Fibroblast of villous mesenchyme (primary cell): ENCODE measurements around the gene NDP. TPM values are rescaled to one million over a fixed set of nuclear protein-coding genes. Genes with fewer than 3 reads are reported as not detected.

ENCODE experiments used
- DNase-seq: peaks from one replicate; pipeline ENCODE4 v3.0.0-alpha.2; 2010; ENCODE audit warnings: low read depth
- H3K4me3 ChIP-seq: 2 replicates; pipeline ENCODE4 v1.5.1; 2011; ENCODE audit warnings: low read depth, mild to moderate bottlenecking, low read length
- total RNA-seq: library from RNA; depleted of rRNA; stranded (reverse); fragments of >200 nt; gene quantifications from 2 replicates; pipeline ENCODE4 v1.2.3, GENCODE V29; 2012
- TF ChIP-seq, protein P1 (sequence below): IDR thresholded peaks from 2 replicates; pipeline ENCODE4 v1.5.1; 2012; ENCODE audit warnings: low read depth, mild to moderate bottlenecking, low read length; ENCODE audit not compliant: insufficient read depth

The NDP gene
- total RNA-seq, 1 donor, result under 0.01 TPM

DNA sequence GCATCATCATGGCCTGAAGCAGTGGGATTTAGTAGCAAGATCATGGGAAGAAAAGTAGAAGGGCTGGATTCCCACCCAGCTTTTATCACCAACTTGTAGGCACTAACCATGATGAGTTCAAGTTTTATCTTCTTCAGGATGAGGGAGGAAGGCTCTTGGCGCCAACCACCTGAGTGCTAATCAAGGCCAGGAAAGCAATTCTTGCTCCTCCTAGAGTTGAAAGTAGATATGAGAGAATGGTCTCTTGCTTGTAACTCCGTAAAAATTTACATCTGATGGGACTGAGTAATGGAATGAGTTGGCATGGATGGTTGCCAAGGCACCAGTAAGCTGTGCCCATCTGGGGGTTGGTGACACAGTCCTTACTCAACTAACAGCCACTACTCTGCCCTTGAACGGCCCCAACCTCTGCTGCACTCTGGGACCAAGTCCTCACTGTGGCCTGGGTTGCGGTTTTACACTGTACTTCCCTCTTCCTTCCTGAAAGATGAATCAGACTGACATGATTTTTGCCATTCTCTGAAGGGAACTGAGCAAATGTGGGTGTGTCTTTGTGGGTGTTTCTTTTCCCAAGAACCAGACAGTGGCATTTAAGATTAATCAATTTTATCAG lies 39.4 kb upstream of the NDP start:
- no peak overlapping the region for H3K4me3 ChIP-seq
- DNase-seq, result peak; percentile 10
- TF ChIP-seq, protein P1, sequence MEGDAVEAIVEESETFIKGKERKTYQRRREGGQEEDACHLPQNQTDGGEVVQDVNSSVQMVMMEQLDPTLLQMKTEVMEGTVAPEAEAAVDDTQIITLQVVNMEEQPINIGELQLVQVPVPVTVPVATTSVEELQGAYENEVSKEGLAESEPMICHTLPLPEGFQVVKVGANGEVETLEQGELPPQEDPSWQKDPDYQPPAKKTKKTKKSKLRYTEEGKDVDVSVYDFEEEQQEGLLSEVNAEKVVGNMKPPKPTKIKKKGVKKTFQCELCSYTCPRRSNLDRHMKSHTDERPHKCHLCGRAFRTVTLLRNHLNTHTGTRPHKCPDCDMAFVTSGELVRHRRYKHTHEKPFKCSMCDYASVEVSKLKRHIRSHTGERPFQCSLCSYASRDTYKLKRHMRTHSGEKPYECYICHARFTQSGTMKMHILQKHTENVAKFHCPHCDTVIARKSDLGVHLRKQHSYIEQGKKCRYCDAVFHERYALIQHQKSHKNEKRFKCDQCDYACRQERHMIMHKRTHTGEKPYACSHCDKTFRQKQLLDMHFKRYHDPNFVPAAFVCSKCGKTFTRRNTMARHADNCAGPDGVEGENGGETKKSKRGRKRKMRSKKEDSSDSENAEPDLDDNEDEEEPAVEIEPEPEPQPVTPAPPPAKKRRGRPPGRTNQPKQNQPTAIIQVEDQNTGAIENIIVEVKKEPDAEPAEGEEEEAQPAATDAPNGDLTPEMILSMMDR, result no peak

DNA sequence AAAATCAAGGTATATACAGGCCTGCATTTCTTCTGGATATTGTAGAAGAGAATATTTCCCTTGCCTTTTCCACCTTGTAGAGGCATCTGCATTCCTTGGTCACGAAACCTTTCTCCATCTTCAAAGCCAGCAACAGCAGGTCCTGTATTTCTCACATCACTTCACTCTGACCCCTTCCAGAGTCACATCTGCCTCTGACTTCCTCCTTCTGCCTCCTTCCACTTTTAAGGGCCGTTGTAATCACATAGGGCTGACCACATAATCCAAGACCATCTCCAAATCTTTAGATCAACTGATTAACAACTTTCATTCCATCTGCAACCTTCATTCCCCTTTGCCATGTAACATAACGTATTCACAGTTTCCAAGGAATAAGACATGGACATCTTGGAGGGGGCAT lies 38.3 kb upstream of the NDP start:
- no peak overlapping the region for H3K4me3 ChIP-seq
- DNase-seq, result no peak
- TF ChIP-seq, protein P1, result no peak

DNA sequence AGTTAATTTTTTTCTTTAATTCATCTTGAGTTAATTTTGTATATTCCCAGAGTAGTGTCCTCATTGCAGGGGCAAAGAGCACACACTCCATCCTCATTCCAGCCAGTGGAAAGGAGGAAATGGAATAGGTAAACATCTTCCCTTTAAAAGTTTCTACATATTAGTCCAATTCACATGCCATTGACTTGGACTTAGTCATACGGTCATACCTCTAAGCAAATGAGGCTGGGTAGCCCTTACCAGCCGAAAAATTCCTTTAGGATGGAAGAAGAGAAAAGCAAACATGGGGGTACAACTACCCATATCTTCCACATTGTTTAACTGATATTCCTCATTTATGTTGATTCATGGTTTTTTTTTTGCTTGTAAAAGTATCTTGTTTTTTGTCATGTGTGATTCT lies 37.4 kb upstream of the NDP start:
- TF ChIP-seq, protein P1, result no peak
- DNase-seq, result no peak

DNA sequence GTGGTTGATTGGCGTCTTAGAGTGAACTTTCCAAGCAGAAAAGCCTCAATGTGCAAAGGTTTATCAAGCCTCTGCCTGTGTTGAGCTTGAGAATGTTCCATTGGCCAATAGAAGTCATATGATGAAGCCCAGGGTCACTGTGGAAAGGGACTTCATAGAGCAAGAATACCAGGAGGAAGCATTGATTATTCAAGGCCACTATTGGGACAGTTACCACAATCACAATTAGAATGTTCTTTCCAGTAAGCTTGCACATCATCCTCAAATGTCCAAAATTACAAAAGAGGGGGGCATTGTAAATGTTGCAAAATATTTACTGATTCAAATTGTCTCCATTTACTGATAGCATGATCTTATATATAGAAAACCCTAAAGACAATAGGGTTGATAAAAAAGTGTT lies 32.9 kb upstream of the NDP start:
- H3K4me3 ChIP-seq, result no peak overlapping the region
- TF ChIP-seq, protein P1, result no peak

More for the DNA sequence above, 37.4 kb upstream of the NDP start:
- H3K4me3 ChIP-seq, result no peak overlapping the region

DNA sequence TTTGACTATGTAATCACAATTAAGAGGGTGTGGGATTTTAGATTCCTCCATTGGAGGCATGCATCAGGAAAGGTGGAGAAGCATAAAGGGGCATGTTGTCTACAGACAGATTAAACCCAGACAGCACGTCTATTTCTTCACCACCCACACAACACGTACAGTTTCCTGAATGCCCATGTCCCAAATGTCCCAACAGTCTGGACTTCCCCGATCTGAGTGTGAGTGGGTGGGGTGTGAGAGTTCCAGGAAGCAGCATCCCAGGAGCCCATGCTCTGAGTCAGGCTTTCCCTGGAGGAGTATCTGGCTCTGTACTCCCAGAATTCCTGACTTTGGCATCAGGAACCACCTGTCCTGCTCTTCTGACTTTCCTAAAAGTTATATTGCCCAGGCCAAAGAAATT lies 30.8 kb upstream of the NDP start:
- TF ChIP-seq, protein P1, result no peak
- DNase-seq, result no peak
- H3K4me3 ChIP-seq, result no peak overlapping the region

More for the DNA sequence above, 32.9 kb upstream of the NDP start:
- no peak for DNase-seq

DNA sequence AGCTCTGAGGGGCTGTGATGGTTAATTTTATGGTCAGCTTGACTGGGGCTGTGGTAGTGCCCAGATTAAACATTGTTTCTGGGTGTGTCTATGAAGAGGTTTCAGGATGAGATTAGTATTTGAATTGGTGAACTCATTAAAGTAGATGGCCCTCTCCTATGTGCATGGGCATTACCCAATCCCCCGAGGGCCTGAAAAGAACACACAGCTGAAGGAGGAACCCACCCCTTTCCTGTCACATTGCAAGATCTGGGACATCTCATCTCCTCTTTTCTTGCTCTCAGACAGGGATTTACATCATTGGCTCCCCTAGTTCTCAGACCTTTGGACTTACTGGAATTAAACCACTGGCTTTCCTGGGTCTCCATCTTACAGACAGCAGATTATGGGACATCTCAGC lies 29.4 kb upstream of the NDP start:
- DNase-seq, result no peak
- TF ChIP-seq, protein P1, result no peak

DNA sequence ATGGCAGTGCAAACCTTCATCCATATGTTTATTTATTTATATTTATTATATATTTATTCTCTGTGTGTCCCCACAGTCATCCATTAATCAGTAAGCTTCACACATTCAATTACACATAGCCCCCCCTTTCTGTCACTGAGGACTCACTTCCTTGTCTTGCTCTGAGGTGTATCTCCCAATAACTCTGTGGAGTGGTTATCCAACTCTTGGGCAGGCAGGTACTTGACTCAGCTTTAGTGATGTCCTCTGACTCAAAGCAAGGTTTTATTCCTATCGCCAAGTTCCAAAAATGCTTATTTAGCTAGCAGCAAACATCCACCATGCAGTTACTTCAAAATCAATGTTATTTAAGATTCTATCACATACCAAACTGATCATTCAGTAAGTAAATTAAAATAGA lies 25.2 kb upstream of the NDP start:
- no peak overlapping the region for H3K4me3 ChIP-seq
- TF ChIP-seq, protein P1, result no peak
- DNase-seq, result no peak

More for the DNA sequence above, 29.4 kb upstream of the NDP start:
- H3K4me3 ChIP-seq, result no peak overlapping the region
